ENCODE measurements around the gene ISCA1.

ISCA1 gene

DNA sequence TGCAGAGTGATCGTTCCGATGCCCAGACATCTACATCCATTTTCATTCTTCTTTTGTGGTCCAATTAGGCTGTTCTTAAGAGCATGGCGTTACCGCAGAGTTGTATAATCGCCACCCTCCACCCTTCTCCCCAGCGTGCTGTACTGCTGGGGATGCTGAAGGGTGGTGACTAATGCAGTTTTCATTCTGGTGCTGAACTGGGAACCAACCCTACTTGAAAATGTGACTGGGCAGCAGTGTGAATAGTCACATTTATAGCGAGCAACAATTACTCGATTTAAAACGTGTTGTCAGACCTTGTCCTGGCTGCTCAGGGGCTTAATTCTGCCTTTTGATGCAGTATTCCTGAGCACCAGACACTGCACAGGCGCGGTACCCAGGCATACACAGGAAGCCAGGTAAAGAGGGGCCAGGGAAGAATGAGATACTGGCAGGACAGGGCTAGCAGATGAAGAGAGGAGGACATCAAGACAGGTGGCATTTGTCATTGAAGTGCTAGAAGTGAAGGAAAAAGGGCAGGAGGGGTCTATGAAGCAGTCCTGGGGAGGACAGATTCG is 719 bp upstream of the ISCA1 start:
- DNase-seq: no peak

DNA sequence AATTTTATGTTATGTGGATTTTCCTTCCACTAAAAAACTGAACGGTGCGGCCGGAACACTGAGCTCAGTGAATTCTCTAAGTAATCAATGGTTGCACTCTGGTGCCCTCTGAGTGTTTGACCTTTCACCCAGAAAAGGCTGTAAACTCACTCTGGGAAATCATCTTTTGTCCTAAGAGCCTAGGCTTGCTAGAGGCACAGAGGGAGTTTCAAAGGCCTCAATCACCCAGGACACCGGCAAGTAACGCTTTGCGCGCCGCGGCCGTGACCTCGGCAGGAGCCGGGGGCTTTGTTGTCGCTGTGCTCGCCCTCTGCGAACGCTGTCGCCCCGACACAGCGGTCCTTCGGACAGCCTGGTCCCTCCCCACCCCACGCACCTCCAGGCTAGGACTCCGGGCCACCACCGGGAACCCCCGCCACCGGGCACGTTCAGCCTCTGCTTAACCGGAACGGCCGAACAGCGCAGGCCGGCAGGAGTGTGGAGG is 703 bp downstream of the ISCA1 start:
- DNase-seq: no peak

DNA sequence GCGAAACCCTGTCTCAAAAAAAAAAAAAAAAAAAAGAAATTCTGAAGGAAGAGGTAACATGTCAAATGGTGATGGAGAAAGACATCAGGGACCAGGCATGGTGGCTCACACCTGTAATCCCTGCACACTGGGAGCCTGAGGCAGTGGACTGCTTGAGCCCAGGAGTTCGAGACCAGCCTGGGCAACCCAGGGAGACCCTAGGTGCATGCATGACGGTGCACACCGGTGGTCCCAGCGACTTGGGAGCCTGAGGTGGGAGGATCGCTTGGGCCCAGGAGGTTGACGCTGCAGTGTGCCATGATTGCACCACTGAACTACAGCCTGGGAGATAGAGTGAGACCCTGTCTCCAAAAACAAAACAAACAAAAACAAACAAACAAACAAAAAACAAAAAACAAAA is 1.8 kb downstream of the ISCA1 start:
- DNase-seq: no peak

DNA sequence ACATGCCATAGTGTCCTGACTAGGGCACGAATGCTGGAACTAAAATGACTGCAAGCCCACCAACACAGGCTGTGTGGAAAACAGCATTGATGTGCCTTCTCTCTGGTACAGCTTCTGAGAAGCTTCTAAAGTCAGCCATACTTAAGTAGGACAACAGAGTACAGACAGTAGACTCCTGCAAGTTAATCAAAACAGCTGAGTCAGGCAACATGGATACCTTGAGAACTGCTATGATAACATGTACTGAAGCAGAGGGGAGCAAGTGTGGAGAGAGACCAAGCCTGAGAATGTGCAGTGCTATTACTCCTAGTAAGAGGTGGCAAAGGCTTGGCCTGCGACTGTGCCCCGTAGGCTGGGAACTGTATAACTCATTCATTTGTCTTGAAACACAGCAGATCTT is 2.5 kb downstream of the ISCA1 start:
- no peak for DNase-seq

DNA sequence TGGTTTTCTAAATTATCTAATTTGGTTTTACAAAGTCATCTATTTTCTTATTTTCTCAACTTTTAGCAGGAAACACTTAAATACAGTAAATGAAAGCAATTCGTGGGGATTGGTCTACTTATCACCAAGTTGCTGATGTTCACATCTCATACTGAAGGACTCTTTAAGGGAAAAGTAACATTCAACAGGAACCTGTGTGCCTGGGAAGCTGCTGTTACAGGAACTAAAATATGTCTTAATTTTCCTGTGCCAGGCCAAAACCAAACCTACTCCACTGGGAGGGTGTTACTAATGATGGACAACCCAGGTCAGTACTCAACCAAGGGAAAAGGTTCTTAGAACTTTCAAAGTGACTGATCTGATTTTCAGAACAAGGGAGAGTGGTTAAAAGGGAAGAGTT is 5.3 kb downstream of the ISCA1 start:
- no peak for DNase-seq

DNA sequence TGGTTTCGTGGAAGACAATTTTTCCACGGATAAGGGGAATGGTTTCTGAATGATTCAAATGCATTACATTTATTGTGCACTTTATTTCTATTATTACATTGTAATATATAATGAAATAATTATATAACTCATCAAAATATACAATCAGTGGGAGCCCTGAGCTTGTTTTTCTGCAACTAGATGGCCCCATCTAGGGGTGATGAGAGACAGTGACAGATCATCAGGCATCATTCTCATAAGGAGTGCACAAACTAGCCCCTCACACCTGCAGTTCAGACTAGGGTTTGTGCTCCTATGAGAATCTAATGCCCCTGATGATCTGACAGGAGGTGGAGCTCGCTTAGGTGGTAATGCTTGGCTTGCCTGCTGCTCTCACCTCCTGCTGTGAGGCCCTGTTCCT is 6.4 kb downstream of the ISCA1 start:
- DNase-seq: no peak

DNA sequence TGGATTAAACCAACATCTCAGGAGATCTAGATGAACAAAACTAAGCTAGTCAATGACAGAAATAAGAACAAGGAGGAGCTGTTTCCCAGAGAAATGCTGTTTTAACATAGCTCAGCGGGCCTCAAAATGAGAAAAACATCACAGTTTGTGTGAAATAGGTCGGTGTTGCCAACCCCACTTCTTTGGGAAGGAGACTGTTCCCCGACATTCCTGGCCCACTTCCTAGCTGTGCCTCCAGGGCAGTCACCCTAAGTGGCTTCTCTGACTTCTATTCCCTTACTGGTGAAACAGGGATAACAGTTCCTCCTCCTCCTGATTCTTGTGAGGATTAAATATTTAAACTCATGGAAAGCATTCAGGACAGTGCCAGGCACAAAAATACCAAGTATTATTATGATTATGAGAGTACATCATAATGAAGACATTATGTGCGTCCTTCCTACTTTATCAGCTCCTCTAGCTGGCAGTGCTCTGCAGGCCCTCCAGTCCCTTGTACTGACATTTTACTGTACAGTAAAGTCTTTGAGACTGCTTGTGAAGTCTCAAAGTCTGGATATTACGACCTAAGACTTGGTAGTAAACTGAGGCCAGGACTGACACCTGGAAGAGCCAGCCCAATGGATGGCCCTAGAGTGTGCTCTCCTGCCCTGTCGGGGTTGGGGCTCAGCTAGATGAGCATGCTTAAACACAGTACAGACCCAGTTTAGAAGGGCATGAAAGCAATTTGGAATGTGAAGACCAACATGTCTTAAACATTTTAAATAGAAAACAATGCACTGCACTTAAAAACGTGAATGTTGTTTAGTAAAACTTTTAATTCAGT is 7.3 kb downstream of the ISCA1 start:
- DNase-seq: no peak

DNA sequence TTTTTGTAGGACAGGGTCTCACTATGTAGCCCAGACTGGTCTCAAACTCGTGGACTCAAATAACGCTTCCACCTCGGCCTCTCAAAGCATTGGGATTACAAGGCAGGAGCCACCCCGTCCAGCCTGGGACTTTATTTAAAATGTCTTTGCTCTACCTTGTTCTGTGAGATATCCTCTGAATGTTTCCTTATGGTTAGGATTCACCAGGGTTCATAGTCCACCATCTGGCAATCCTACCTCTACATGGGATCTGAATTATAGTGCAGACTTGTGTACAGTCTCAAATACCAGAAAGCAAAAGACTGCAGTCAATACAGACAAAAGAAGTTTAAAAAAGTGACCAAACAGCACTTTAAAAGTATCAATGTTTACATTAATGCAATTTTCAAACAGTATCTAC is 10.1 kb downstream of the ISCA1 start:
- no peak for DNase-seq

DNA sequence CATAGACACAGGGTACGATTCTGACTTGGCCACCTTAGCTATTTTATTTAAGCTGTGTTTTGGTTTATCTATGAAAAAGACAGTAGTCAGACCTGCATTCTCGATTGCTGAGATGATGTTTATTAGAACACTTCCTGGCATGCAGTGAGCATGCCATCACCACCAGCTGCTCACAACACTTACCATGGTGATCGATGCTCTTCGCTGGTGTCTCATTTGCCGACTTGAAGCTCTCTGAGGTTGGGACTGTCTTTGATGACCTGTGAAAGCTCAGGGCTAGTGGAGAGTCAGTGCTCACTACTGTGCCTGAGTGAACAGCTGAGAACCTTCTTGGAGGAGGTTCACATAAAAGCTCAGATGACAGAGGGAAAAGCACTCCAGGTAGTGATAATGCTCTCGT is 18.5 kb downstream of the ISCA1 start:
- no peak for DNase-seq

DNA sequence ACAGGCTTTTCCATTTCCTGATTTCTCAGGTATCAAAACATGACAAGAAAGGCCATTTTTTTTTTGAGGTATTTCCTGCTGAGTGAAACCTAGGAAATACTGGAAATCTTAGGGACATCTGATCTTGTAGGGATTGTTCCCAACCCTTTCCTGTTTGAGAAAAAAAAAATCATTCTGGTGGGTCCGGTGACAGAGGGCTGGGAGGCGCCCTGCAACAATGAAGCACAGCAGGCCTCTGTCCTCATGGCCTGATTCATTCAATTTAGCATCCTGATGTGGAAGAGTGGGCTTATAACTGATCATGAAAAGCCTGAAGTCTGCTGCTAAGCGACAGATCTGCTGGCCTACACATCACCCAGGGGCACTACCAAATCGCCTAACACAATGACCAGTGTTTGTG is 19.8 kb downstream of the ISCA1 start:
- DNase-seq: no peak

DNA sequence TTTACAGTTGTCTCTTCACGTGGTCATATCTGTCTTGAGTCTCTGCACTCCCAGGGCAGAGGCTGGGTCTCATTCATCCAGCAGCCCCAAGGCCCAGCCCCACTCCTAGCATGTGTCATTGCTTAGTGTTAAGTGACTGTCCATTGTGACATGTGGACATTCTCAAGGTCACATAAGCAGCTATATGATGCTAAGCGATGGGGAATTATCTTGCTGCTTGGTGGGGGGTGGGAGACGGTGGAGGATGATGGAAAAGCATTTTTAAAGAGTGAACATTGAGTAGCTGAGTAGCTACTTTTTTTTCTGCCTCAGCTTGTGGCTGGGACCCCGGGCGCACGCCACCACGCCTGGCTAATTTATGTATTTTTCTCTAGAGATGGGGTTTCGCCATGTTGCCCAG is 22.8 kb downstream of the ISCA1 start, which contains the start of gene C9orf153:
C9orf153 (minus strand) TSS at position 101 of the 400 bp plus-strand sequence. CDS start 30,054 bp downstream, outside the sequence.
- no peak for DNase-seq

DNA sequence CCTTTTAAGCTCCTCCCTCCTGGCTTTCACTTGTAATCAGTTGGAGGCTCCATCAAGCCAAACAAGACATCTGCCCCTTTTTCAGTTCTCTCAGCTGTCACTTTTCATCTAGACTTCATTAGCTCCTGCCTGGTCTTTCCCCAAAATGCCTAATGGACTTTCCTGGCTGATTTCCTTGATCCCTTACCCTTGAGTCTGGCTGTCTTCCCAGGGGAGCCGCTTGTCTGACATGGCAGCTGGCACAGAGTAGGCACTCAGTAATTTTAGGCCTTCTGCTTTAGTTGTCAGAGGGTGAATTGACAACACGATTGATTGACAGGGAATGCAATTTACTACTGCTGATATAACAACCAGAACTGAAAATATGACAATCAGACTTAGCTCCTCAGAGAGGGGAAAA is 24.9 kb downstream of the ISCA1 start:
- DNase-seq: no peak

DNA sequence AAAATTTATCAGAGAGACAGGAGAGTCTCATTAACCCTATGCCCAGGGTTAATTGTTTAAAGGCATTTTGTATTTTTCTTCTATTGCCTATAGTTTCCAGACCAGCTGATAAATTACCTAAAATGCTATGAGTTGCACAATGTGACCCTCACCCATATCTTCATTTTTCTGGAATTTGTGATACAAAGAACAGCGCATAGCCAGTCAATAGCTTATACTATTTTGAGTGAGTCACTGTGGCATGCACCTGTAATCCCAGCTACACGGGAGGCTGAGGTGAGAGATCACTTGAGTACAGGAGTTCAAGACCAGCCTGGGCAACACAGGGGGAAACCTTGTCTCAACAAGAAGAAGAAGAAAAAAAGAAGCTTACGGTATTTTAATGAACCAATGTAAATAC is 25.7 kb downstream of the ISCA1 start:
- no peak for DNase-seq

DNA sequence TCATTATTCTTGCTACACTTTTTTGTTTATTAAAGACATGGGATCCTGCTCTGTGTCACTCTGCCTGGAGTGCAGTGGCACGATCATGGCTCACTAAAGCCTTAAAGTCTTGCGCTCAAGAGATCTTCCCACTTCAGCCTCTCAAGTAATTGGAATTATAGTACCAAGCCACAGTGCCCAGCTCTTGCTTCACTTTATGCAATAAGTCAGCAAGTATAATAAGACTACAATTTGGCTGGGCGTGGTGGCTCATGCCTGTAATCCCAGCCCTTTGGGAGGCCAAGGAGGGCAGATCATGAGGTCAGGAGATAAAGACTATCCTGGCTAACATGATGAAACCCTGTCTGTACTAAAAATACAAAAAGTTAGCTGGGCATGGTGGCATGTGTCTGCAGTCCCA is 28.8 kb downstream of the ISCA1 start:
- no peak for DNase-seq

DNA sequence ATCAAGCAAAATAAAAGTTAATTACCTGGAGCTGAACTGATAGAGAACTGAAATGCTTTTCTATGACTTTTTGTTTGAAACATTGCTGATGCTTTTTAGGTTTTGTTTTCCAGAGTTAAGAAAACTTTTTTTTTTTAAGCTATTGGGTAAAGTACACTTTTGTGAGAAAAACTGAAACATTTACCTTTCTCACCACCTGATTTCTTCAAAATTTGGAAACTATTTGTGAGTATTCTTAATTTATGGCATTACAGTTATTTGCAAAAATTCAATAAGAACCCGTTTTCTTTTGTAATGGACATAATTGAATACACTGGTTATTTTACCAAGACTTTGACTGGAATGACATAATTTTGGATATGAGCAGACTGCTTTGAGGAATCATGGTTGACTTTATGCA is 29.5 kb downstream of the ISCA1 start:
- no peak for DNase-seq

DNA sequence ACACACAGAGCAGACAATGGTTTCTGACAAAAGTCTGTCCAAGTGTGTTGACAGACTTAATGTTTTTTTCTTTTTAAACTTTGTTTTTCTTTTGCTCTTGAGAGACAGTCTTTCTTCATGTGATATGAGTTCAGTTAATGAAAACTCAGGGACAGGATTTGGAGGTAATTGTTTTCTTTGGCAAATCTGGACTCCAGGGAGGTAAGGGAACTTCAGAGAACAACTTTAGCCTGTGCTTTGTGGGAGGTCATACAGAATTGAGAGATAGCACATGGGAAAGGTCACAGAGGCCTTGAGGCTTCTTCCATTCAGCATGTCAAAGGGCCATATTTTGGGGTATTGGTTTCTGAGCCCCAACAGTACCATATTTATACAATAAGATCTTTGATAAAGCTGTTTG is 32.2 kb downstream of the ISCA1 start:
- DNase-seq: no peak

DNA sequence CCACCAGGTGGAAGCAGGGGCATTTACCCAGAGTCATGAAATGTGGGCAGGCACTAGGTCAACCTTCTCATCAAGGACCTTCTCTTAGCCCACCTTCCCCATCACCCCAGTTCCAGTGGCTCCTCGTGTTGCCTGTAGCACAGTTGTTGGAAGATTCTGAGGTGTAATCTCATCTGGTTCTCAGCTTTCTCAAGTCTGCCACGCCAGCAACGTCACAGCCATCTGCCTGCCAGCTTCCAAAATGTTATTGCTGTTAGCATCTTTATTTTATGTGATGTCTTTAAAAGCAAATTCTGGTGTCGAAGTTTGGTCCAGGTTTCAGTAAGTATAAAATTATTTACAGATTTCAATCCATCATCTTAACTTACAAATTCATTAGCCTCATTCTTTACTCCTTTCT is 33.6 kb downstream of the ISCA1 start:
- DNase-seq: no peak

DNA sequence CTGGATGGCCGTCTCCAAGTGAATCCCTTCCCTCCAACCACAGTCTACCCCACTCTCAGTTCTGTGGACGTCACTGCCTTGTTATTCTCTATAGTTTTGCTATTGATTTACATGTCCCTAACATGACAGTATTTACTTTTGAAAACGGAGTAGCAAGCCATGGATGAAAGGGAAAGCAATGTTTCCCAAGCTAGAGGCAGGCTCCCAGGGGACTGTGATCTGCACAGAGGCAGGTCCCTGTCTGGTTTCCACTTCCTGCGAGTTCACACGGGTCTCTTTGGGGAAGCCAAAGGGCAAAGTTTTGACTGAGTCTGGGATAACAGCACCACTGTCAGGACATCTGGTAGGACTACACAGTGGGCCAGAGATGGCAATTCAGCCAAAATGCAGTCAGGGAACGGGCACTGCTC is 35.6 kb downstream of the ISCA1 start:
- DNase-seq: no peak

DNA sequence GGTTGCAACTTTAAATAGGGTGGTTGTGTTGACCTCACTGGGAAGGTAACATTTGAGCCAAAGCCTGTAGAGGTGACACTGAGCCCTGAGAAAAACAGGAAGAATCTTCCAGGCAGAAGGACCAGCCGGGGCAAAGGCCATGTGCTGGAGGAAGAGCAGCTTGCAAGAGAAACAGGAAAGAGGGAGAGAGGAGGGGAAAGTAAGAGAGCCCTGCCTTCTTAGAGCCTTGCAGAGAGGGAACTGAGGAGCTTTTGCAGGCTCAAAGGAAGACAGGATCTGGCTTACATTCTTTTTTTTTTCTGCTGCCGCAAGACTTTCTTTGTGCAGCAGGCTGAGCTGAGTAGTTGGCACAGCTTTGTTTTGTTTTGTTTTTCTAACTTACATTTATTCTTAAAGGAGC is 40.3 kb downstream of the ISCA1 start:
- no peak for DNase-seq

DNA sequence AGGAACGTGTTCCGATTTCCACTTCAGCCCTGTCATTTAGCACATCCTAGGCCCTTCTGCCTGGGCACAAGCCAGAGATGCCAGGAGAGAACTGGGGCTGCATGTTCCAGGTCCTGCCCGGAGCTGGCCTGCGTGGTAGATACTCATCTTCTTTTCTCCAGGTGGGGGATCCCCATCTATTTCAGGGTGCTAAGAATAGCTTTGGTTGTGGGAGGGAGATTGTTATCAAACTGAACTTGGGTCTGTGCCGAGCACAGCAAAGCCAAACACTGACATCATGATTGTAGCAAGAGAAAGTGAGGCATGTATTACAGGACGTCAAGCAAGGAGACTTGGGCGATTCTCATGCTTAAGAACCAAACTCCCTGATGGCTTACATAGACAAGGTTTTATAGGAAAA is 41.1 kb downstream of the ISCA1 start:
- no peak for DNase-seq

DNA sequence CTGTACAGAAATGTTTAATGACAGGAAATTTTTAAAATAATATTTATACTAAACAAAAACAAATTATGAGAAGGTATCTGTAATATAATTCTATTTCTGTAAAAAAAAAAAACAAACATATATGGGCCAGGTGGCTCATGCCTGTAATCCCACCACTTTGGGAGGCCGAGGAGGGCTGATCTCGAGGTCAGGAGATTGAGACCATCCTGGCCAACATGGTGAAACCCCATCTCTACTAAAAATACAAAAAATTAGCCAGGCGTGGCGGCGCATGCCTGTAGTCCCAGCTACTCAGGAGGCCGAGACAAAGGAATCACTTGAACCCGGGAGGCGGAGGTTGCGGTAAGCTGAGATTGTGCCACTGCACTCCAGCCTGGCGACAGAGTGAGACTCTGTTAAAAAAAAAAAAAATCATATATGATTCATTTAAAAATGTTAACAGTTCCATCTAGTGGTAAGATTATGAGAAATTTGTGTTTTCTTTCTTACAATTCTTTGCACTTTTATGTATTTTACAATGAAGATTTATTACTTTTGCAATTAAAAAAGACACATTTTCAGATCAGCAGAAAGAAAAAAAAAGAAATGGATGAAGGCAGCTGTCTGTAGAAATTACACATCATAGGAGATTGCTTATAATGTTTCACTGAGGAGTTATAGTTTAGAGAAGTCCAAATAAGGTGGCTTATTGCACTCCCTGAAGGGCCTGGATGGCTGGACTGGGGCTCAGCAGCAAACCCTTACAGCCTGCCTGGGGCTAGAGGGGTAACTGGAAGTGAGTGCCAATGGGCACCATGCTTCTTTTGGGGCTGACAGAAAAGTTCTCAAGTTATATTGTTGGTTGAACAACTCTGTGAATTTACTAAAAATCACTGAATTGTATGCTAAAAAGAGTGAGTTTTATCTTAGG is 43.2 kb downstream of the ISCA1 start:
- DNase-seq: no peak

DNA sequence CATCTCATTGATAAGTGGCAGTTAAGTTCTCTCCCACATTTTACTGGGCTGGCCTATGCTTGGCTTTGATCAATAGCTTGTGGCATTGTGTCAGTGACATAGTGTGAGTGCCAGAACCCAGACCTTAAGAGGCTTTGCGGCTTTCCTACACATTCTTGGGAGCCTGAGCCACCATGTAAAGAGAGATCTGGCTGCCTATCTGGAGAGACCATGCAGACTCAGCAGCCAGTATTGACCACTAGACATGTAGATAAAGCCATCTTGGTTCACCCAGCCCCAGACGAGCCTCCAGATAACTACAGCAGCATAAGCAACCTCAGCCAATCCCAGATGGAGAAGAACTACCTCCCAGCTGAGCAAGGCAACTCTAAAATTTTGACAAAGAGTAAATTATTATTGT is 51.5 kb downstream of the ISCA1 start:
- no peak for DNase-seq

DNA sequence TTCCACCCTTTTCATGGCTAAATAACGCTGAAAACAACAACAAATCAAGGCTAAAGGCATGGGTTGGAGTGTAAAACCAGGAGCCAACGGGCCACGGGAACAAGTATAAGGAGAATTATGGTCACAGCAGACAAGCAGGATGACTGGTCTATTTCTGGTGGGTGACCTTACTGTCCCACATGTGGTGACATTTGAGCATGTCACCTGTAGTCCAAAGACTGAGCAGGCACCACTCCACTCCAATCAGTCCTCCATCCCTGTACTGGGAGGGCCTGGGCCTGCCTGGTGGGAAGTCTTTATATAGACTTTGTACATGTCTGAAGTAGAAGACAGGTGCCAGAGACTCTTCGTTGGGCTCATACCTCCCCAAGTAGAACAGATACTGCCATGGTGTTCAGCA is 59.7 kb downstream of the ISCA1 start:
- no peak for DNase-seq

DNA sequence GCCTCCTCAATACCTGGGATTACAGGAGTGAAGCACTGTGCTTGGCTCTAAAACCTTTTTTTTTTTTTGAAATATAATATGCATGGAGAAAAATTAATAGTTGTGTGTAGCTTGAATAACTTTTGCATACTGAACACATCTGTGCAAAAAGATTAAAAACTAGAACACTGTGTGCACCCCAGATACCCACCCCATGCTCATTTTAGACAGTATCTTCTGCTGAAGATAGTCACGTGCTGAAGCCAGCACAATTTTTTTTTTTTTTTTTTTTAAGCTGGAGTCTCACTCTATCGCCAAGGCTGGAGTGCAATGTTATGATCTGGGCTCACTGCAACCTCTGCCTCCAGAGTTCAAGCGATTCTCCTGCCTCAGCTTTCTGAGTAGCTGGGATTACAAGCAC is 62.7 kb downstream of the ISCA1 start:
- DNase-seq: no peak
